ENCODE results near the gene GJA4. TPM values are rescaled to one million over a fixed set of nuclear protein-coding genes. Genes with fewer than 3 reads are reported as not detected.

Gene GJA4
- total and polyA plus RNA-seq, 2 of the 8 experiments (the other 6 are each of a cell fraction or from before 2014, with no cell fraction given), result 3.2 to 3.9 TPM

- H3K4ac ChIP-seq (replicated peaks; ENCODE audit: insufficient read length, low read depth, low read length), result no peak overlapping the region
- ChIA-PET CTCF (ENCODE audit: partially characterized antibody) (interaction anchor here (0.6 to 3.6 kb wide), 15 partner anchors 11 to 376 kb away, joined by 3 to 17 read pairs (median 3); no protein-coding TSS in a partner anchor), POLR2A (ENCODE audit: partially characterized antibody) (interaction anchor here (0.8 to 1.5 kb wide), 5 partner anchors 11 to 78 kb away, joined by 3 to 6 read pairs (median 3); partner anchors contain the start of gene SMIM12)
- peak overlapping the region; percentile 53 to 98 for H3K4me2 ChIP-seq (ENCODE audit: insufficient read depth in 1 of 2, low read depth in 2 of 2, low read length in 2 of 2)
- no peak for FAIRE-seq
- peak overlapping the region; percentile 60; the same call in 1 of the 2 replicates for H4K8ac ChIP-seq (ENCODE audit: extremely low read depth, insufficient read depth, low read length)
- no peaks in the 10 kb centered on the region for H3K79me1 ChIP-seq (ENCODE audit: low read depth, low read length)
- no peak overlapping the region for H2BK120ac ChIP-seq (replicated peaks; ENCODE audit: low read depth, low read length)
- WGBS, 2 experiments (ENCODE audit: extremely low coverage in 1 of 2, insufficient coverage in 1 of 2, insufficient read length in 1 of 2, insufficient replicate concordance in 2 of 2, low coverage in 1 of 2, low lambda C conversion rate in 2 of 2, missing lambda C conversion rate in 1 of 2), result 13% methylated on average over 10 of the region's 18 CpGs; no CpG with 5 or more reads in 1 of the 2 experiments
- no peak overlapping the region for H2BK20ac ChIP-seq (ENCODE audit: low read length)
- H2AFZ ChIP-seq (ENCODE audit: low read length), result peak overlapping the region; percentile 47; the same call in 1 of the 2 replicates
- no peaks in the 10 kb centered on the region for H3K9me3 ChIP-seq (ENCODE audit: insufficient read depth in 2 of 2, low read depth in 1 of 2, low read length in 1 of 2)
- 0 out of 2 replicates have a peak overlapping the region, but pooled peaks have one; percentile 35 for H2BK5ac ChIP-seq (ENCODE audit: low read depth, low read length)
- H3K4me1 ChIP-seq (replicated peaks in 1 of 4; ENCODE audit: control insufficient read depth in 3 of 4, insufficient read depth in 4 of 4, low read length in 3 of 4), result peaks cover 0 to 14% (median 5%) of the 10 kb centered on the region in 4 experiments; a peak in 4 of 7 replicates
- no peak for DNase-seq (ENCODE audit: low read depth in 1 of 2, low spot score in 2 of 2)
- H3K4me3 ChIP-seq (ENCODE audit: extremely low read depth in 1 of 4, insufficient read depth in 2 of 4, low read depth in 3 of 4, low read length in 4 of 4), result peak overlapping the region; percentile 51 to 83 (median 80)
- no peak overlapping the region for H2AK5ac ChIP-seq (ENCODE audit: low read depth, low read length)
- H3K9ac ChIP-seq (replicated peaks in 1 of 4; ENCODE audit: extremely low read depth in 1 of 4, low read depth in 3 of 4, low read length in 3 of 4), result no peak overlapping the region; a peak in 2 of 7 replicates
- H3K27ac ChIP-seq (ENCODE audit: low read depth, low read length), result no peak overlapping the region
- H3K23me2 ChIP-seq (ENCODE audit: low read depth, low read length), result peaks cover 15% of the 10 kb centered on the region; the same call in 1 of the 2 replicates
- H2BK12ac ChIP-seq (ENCODE audit: low read depth, low read length), result peak overlapping the region; percentile 50; the same call in 1 of the 2 replicates
- TF ChIP-seq ASH2L (IDR thresholded peaks at IDR 0.05; ENCODE audit: low read length) (peak; percentile 3), RFX5 (IDR thresholded peaks at IDR 0.05; ENCODE audit: borderline replicate concordance, low read depth, low read length) (no peak)
- no peak overlapping the region; the same call in 1 of the 2 replicates for H2BK15ac ChIP-seq (ENCODE audit: low read length)
- H3K14ac ChIP-seq (ENCODE audit: insufficient read length), result no peak overlapping the region
- peak overlapping the region; percentile 56; the same call in 1 of the 2 replicates for H3K18ac ChIP-seq (ENCODE audit: extremely low read depth, low read length)
- peaks cover 0 to 24% (median 10%) of the 10 kb centered on the region in 4 experiments; a peak in 5 of 7 replicates for H3K27me3 ChIP-seq (replicated peaks in 1 of 4; ENCODE audit: control insufficient read depth in 3 of 4, extremely low read depth in 1 of 4, insufficient read depth in 3 of 4, low read length in 3 of 4)
- peak overlapping the region; percentile 22 for H3K56ac ChIP-seq (replicated peaks; ENCODE audit: insufficient read length, low read depth, low read length)
- no peaks in the 10 kb centered on the region for H3K36me3 ChIP-seq (ENCODE audit: control insufficient read depth in 2 of 4, insufficient read depth in 4 of 4, low read length in 3 of 4)
- H4K91ac ChIP-seq (replicated peaks; ENCODE audit: insufficient read length, low read length), result no peak overlapping the region
- no peaks in the 10 kb centered on the region for H4K20me1 ChIP-seq (replicated peaks in 1 of 2; ENCODE audit: control insufficient read depth in 1 of 2, insufficient read depth in 2 of 2, low read length in 2 of 2)
- no peak overlapping the region for H4K5ac ChIP-seq (ENCODE audit: insufficient read length, low read depth, low read length)
- H3K23ac ChIP-seq (ENCODE audit: insufficient read length), result no peak overlapping the region
- H3K79me2 ChIP-seq (ENCODE audit: control insufficient read depth in 1 of 2, insufficient read depth in 2 of 2, low read length in 2 of 2), result no peaks in the 10 kb centered on the region
Observed at GRCh38 chr1:34781844-34782391, 10.9 kb upstream of the GJA4 start.
